ENCODE data around the gene TIGD2.

The TIGD2 gene

GRCh38 chr4:89114100-89114499 is 2.8 kb downstream of the TIGD2 start:
- Histone ChIP-seq H3K27ac (ENCODE audit: low read depth, low read length) (no peak overlapping the region), H3K4me1 (ENCODE audit: control insufficient read depth, low read length) (peaks cover 17% of the 10 kb centered on the region), H3K9me3 (ENCODE audit: control insufficient read depth, insufficient read depth, low read length) (no peaks in the 10 kb centered on the region), H3K4me3 (ENCODE audit: low read length) (no peak overlapping the region), H4K20me1 (ENCODE audit: control insufficient read depth, insufficient read depth, low read depth, low read length) (no peaks in the 10 kb centered on the region), H3K36me3 (ENCODE audit: control insufficient read depth, low read length) (peaks cover 11% of the 10 kb centered on the region), H3K27me3 (ENCODE audit: control insufficient read depth, low read length) (peaks cover 13% of the 10 kb centered on the region), H3K4me2 (ENCODE audit: low read length) (no peak overlapping the region), H3F3A (ENCODE audit: control insufficient read depth, insufficient read depth) (no peaks in the 10 kb centered on the region), H3K9me2 (replicated peaks; ENCODE audit: control insufficient read depth, low read length) (no peaks in the 10 kb centered on the region), H3K79me2 (ENCODE audit: control insufficient read depth, low read length) (peaks cover 8% of the 10 kb centered on the region)
- TF ChIP-seq EZH2phosphoT487 (IDR thresholded peaks at IDR 0.05; ENCODE audit: borderline replicate concordance, low read length): no peak
- TF ChIP-seq, protein P1, sequence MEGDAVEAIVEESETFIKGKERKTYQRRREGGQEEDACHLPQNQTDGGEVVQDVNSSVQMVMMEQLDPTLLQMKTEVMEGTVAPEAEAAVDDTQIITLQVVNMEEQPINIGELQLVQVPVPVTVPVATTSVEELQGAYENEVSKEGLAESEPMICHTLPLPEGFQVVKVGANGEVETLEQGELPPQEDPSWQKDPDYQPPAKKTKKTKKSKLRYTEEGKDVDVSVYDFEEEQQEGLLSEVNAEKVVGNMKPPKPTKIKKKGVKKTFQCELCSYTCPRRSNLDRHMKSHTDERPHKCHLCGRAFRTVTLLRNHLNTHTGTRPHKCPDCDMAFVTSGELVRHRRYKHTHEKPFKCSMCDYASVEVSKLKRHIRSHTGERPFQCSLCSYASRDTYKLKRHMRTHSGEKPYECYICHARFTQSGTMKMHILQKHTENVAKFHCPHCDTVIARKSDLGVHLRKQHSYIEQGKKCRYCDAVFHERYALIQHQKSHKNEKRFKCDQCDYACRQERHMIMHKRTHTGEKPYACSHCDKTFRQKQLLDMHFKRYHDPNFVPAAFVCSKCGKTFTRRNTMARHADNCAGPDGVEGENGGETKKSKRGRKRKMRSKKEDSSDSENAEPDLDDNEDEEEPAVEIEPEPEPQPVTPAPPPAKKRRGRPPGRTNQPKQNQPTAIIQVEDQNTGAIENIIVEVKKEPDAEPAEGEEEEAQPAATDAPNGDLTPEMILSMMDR (IDR thresholded peaks at IDR 0.05; ENCODE audit: low read depth, low read length, poor library complexity, severe bottlenecking): no peak

DNA sequence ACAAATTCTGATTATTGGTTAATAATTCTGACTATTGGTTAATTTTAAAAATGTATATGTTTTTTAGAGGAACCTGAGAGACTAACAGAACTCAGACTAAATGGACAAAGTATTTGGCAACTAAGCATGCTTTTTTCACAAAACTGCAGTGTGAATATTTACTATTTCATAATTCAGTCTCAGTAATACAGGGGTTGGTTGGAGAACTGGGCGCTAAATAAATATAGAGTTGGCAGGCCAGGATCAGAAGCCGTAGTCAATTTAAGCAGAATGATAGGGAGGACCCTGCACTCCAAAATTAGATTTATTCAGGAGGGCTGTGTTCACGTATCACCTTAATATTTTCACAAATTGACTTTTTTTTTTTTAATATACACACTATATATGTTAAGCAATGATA is 5.8 kb downstream of the TIGD2 start:
- peaks cover 11% of the 10 kb centered on the region for H3K36me3 ChIP-seq (ENCODE audit: control insufficient read depth, low read length)
- no peak overlapping the region for H3K27ac ChIP-seq (ENCODE audit: low read depth, low read length)
- TF ChIP-seq EZH2phosphoT487 (IDR thresholded peaks at IDR 0.05; ENCODE audit: borderline replicate concordance, low read length): no peak
- TF ChIP-seq, protein P1 (IDR thresholded peaks at IDR 0.05; ENCODE audit: low read depth, low read length, poor library complexity, severe bottlenecking): no peak
- no peaks in the 10 kb centered on the region for H3F3A ChIP-seq (ENCODE audit: control insufficient read depth, insufficient read depth)
- H4K20me1 ChIP-seq (ENCODE audit: control insufficient read depth, insufficient read depth, low read depth, low read length): no peaks in the 10 kb centered on the region
- H3K4me2 ChIP-seq (ENCODE audit: low read length): no peak overlapping the region
- H3K79me2 ChIP-seq (ENCODE audit: control insufficient read depth, low read length): peaks cover 4% of the 10 kb centered on the region
- H3K27me3 ChIP-seq (ENCODE audit: control insufficient read depth, low read length): no peaks in the 10 kb centered on the region
- no peak overlapping the region for H3K4me3 ChIP-seq (ENCODE audit: low read length)
- no peaks in the 10 kb centered on the region for H3K9me2 ChIP-seq (replicated peaks; ENCODE audit: control insufficient read depth, low read length)
- H3K4me1 ChIP-seq (ENCODE audit: control insufficient read depth, low read length): peaks cover 5% of the 10 kb centered on the region
- H3K9me3 ChIP-seq (ENCODE audit: control insufficient read depth, insufficient read depth, low read length): no peaks in the 10 kb centered on the region

DNA sequence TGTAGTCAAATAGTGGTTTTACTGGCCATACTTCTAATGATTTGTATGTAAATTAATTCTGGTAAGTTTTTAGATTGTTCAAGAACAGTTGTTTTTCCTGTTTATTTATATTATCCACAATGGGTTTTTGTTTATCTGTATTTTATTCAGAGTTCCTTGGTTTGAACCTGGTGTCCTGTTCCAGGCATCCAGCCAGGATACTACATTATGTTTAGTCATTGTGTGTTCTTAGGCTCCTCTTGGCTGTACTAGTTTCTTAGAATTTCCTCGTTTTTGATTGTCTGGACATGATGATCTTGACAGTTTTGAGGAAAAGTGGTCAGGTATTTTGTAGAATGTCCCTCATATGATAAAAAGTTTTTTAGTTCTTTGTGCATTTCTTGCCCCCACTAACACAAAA is 7.8 kb downstream of the TIGD2 start:
- TF ChIP-seq EZH2phosphoT487 (IDR thresholded peaks at IDR 0.05; ENCODE audit: borderline replicate concordance, low read length): no peak
- TF ChIP-seq, protein P1 (IDR thresholded peaks at IDR 0.05; ENCODE audit: low read depth, low read length, poor library complexity, severe bottlenecking): no peak
- no peak overlapping the region for H3K27ac ChIP-seq (ENCODE audit: low read depth, low read length)
- no peak overlapping the region for H3K4me3 ChIP-seq (ENCODE audit: low read length)
- no peaks in the 10 kb centered on the region for H3K27me3 ChIP-seq (ENCODE audit: control insufficient read depth, low read length)
- no peak overlapping the region for H3K4me2 ChIP-seq (ENCODE audit: low read length)
- no peaks in the 10 kb centered on the region; the same call in 1 of the 2 replicates for H3K36me3 ChIP-seq (ENCODE audit: control insufficient read depth, low read length)
- H3K79me2 ChIP-seq (ENCODE audit: control insufficient read depth, low read length): no peaks in the 10 kb centered on the region
- H3K9me3 ChIP-seq (ENCODE audit: control insufficient read depth, insufficient read depth, low read length): no peaks in the 10 kb centered on the region
- H3K9me2 ChIP-seq (replicated peaks; ENCODE audit: control insufficient read depth, low read length): no peaks in the 10 kb centered on the region
- H4K20me1 ChIP-seq (ENCODE audit: control insufficient read depth, insufficient read depth, low read depth, low read length): no peaks in the 10 kb centered on the region
- H3F3A ChIP-seq (ENCODE audit: control insufficient read depth, insufficient read depth): no peaks in the 10 kb centered on the region
- no peaks in the 10 kb centered on the region for H3K4me1 ChIP-seq (ENCODE audit: control insufficient read depth, low read length)

GRCh38 chr4:89119836-89120235 is 8.5 kb downstream of the TIGD2 start:
- H3K9me3 ChIP-seq (ENCODE audit: control insufficient read depth, insufficient read depth, low read length): no peaks in the 10 kb centered on the region
- no peak overlapping the region for H3K4me3 ChIP-seq (ENCODE audit: low read length)
- H4K20me1 ChIP-seq (ENCODE audit: control insufficient read depth, insufficient read depth, low read depth, low read length): no peaks in the 10 kb centered on the region
- no peaks in the 10 kb centered on the region for H3K79me2 ChIP-seq (ENCODE audit: control insufficient read depth, low read length)
- H3K36me3 ChIP-seq (ENCODE audit: control insufficient read depth, low read length): no peaks in the 10 kb centered on the region
- no peaks in the 10 kb centered on the region for H3K4me1 ChIP-seq (ENCODE audit: control insufficient read depth, low read length)
- no peak overlapping the region for H3K27ac ChIP-seq (ENCODE audit: low read depth, low read length)
- H3K9me2 ChIP-seq (replicated peaks; ENCODE audit: control insufficient read depth, low read length): no peaks in the 10 kb centered on the region
- TF ChIP-seq, protein P1 (IDR thresholded peaks at IDR 0.05; ENCODE audit: low read depth, low read length, poor library complexity, severe bottlenecking): no peak
- TF ChIP-seq EZH2phosphoT487 (IDR thresholded peaks at IDR 0.05; ENCODE audit: borderline replicate concordance, low read length): no peak
- H3K4me2 ChIP-seq (ENCODE audit: low read length): no peak overlapping the region
- H3F3A ChIP-seq (ENCODE audit: control insufficient read depth, insufficient read depth): no peaks in the 10 kb centered on the region
- H3K27me3 ChIP-seq (ENCODE audit: control insufficient read depth, low read length): no peaks in the 10 kb centered on the region
